CD4-positive, alpha-beta T cell (primary cell): ENCODE measurements around the gene GZF1. TPM values are rescaled to one million over a fixed set of nuclear protein-coding genes. Genes with fewer than 3 reads are reported as not detected.

Experiments
- ATAC-seq: fragments of 200-7000 bp; cut with Tn5 transposase; one replicate; pipeline ENCODE4 v1.10.0; 2022; ENCODE audit warnings: mild to moderate bottlenecking; ENCODE audit not compliant: poor library complexity
- CTCF ChIA-PET: fragments of 350-600 bp; sonication (Branson Sonifier 250); formaldehyde crosslinking; loops from one replicate; lab custom pipeline; 2021; ENCODE audit warnings: antibody characterized with exemption, inconsistent platforms; lab: Charles Lee
- POLR2A ChIA-PET: fragments of 350-600 bp; sonication (Branson Sonifier 250); formaldehyde crosslinking; loops from one replicate; lab custom pipeline; 2021; ENCODE audit warnings: antibody characterized with exemption, inconsistent platforms; lab: Charles Lee
- DNase-seq, 14 experiments: peaks; one replicate each; pipeline ENCODE4 v3.0.0-alpha.2; 2013 to 2020; ENCODE audit warnings: mixed read lengths in 2 of 14
- H3K27ac ChIP-seq, 2 donors: one replicate each; pipeline versions ENCODE4 v1.5.1 to v1.7.0; 2013; ENCODE audit warnings: low read length in 2 of 2, low read depth in 1 of 2, mild to moderate bottlenecking in 1 of 2
- H3K27me3 ChIP-seq, 2 experiments: 1 replicate in 1 of 2; 2 replicates in 1 of 2; pipeline versions ENCODE4 v1.6.1 to v1.7.0; 2013; ENCODE audit warnings: low read length in 2 of 2, control low read depth in 1 of 2, mild to moderate bottlenecking in 1 of 2, moderate library complexity in 1 of 2; ENCODE audit not compliant: insufficient read depth in 2 of 2, control insufficient read depth in 1 of 2
- H3K36me3 ChIP-seq: one replicate; pipeline ENCODE4 v1.6.1; 2013; ENCODE audit warnings: low read length, control low read depth; ENCODE audit not compliant: insufficient read depth
- H3K4me1 ChIP-seq: one replicate; pipeline ENCODE4 v1.6.1; 2013; ENCODE audit warnings: low read length, control low read depth; ENCODE audit not compliant: insufficient read depth
- H3K4me3 ChIP-seq: one replicate; pipeline ENCODE4 v1.5.1; 2013; ENCODE audit warnings: mild to moderate bottlenecking, low read length, moderate library complexity
- H3K9me3 ChIP-seq, 2 experiments: 1 replicate in 1 of 2; 2 replicates in 1 of 2; pipeline versions ENCODE4 v1.6.1 to v1.7.0; 2013; ENCODE audit warnings: low read length in 2 of 2, mild to moderate bottlenecking in 2 of 2, control low read depth in 1 of 2, moderate library complexity in 1 of 2; ENCODE audit not compliant: control insufficient read depth in 1 of 2, insufficient read depth in 1 of 2
- H3K27ac Mint-ChIP-seq: one replicate; pipeline ENCODE4 v1.8.0; 2020; ENCODE audit warnings: mixed read lengths
- H3K27me3 Mint-ChIP-seq: one replicate; pipeline ENCODE4 v1.8.0; 2021; ENCODE audit warnings: mixed read lengths
- H3K36me3 Mint-ChIP-seq: one replicate; pipeline ENCODE4 v1.8.0; 2021; ENCODE audit warnings: low read depth, mixed read lengths
- H3K4me1 Mint-ChIP-seq: one replicate; pipeline ENCODE4 v1.8.0; 2021; ENCODE audit warnings: low read depth, mixed read lengths
- H3K4me3 Mint-ChIP-seq: one replicate; pipeline ENCODE4 v1.8.0; 2020; ENCODE audit warnings: mild to moderate bottlenecking, mixed read lengths
- H3K9me3 Mint-ChIP-seq: one replicate; pipeline ENCODE4 v1.8.0; 2020; ENCODE audit warnings: mixed read lengths
- intact Hi-C, 2 experiments: fragments of 100-400 bp; cut with DNase I in 1 of 2; cut with micrococcal nuclease in 1 of 2; formaldehyde crosslinking; loops; one replicate each; pipeline versions ENCODE4 v1.15.1 to v1.9.0; 2023 to 2025; cut with DNase I, micrococcal nuclease
- total RNA-seq, 174 experiments: library from RNA in 2 of 174; stranded (reverse) in 2 of 174; gene quantifications; one replicate each; pipeline ENCODE4 v1.2.3 and lab custom pipeline; 2021 to 2026
- TF ChIP-seq, protein P1 (sequence below): fragments of 200-600 bp; IDR thresholded peaks from one replicate; pipeline ENCODE4 v1.8.0; 2022; ENCODE audit warnings: antibody characterized with exemption, mild to moderate bottlenecking

GZF1 gene
- total RNA-seq, 2 experiments from 2014 or later: 38.1 to 43.6 TPM

DNA sequence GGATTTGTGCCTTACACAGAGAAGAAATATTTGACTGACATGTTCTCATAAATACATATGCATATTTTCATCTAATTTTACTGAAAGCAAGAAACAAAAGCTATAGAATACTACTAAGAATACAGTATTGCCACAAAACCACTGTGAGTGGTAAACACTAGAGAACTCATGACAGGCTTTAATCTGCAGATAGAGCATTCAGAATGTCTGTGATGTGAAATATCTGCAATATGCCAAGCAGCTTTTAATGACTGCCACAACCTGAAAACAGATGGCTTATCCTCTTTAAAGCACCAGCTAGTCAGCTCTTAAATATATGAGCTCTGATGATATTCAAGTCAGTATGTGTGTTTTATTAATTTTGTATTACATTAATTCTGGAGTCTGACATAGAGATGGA is 55.9 kb downstream of the GZF1 start:
- Histone ChIP-seq H3K36me3 (no peaks in the 10 kb centered on the region), H3K27ac (no peak overlapping the region), H3K4me1 (peaks cover 17% of the 10 kb centered on the region), H3K27me3 (no peaks in the 10 kb centered on the region), H3K9me3 (no peaks in the 10 kb centered on the region), H3K4me3 (no peak overlapping the region)
- POLR2A ChIA-PET: interaction anchor here (0.7 to 2.2 kb wide), 2 partner anchors 57 to 68 kb away, joined by 3 to 7 read pairs; no protein-coding TSS in a partner anchor
- Mint-ChIP-seq H3K27ac (no peak overlapping the region), H3K4me3 (peak overlapping the region; percentile 38), H3K4me1 (peaks cover 55% of the 10 kb centered on the region), H3K27me3 (no peaks in the 10 kb centered on the region), H3K9me3 (no peaks in the 10 kb centered on the region), H3K36me3 (peaks cover 4% of the 10 kb centered on the region)
- CTCF ChIA-PET: interaction anchor here (0.9 kb wide), 2 partner anchors 11 to 68 kb away, joined by 3 read pairs; no protein-coding TSS in a partner anchor
- DNase-seq (peak in 1 of 14 experiments; percentile 9), ATAC-seq (no peak)
- intact Hi-C loops: no loop called here
- TF ChIP-seq, protein P1, sequence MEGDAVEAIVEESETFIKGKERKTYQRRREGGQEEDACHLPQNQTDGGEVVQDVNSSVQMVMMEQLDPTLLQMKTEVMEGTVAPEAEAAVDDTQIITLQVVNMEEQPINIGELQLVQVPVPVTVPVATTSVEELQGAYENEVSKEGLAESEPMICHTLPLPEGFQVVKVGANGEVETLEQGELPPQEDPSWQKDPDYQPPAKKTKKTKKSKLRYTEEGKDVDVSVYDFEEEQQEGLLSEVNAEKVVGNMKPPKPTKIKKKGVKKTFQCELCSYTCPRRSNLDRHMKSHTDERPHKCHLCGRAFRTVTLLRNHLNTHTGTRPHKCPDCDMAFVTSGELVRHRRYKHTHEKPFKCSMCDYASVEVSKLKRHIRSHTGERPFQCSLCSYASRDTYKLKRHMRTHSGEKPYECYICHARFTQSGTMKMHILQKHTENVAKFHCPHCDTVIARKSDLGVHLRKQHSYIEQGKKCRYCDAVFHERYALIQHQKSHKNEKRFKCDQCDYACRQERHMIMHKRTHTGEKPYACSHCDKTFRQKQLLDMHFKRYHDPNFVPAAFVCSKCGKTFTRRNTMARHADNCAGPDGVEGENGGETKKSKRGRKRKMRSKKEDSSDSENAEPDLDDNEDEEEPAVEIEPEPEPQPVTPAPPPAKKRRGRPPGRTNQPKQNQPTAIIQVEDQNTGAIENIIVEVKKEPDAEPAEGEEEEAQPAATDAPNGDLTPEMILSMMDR: no peak

DNA sequence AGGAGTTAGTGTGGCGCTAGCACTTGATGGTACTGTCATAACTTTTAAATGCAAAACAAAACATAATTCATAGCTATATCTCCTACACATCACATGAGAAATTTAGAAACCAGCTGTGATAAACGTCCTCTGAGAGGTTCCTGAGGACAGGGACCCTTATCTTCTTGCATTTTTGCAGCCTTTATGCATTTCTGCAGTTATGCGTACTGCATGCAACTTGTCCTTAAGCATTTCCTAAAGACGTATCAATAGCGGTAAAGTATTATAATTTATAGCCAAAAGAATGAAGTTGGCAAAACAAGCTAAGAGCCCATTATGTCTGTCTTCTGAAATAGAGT is 57.6 kb downstream of the GZF1 start:
- POLR2A ChIA-PET: interaction anchor here (2.8 to 3.2 kb wide), 3 partner anchors 58 to 69 kb away, joined by 23 to 79 read pairs (median 36); partner anchors contain the start of genes GZF1 and NXT1
- peaks cover 5% of the 10 kb centered on the region for H3K27me3 Mint-ChIP-seq

DNA sequence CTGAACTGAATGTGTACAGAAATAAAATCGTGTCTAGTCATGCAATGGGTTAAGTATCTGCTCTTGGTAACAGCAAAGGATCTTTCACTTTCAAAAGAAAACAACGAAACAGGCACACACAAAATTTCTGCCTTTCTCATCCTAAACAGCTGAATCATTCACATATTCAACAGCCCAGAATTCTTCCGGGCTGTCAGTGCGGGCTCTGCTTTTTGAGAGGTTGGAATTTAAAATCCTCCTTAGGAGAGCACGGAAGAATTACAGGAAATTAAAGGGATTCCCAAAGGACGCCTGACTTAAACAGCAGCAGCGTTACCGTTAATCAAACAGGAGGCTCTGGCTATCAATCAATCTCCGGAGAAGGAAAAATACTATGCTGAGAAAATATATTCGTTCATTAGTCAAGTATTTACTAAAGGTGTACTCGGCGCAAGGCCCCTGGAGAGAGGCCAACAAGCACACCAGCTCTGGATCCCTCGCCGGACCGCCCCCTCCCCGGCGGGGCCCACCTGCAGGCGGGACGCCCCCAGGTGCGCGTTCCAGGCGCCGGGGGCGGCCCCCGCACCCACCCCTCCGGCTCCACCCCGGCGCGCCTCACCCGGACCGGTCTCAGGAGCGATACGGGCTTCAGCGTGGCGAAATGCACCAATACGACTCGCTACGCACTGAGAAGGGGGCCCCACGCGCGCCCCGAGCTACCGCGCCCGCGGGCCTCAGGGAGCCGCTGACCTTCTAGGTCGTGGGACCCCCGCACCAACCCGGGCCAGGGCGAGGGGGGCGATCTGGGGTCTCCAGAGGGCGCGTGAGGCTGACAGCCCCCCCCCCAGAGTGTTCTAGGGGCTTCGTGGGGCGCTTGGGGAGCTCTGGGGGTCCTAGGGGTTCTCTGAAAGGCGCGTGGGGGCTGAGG is 58.3 kb downstream of the GZF1 start:
- TF ChIP-seq, protein P1: no peak
- Histone ChIP-seq H3K9me3 (no peaks in the 10 kb centered on the region), H3K4me3 (peak overlapping the region; percentile 97), H3K36me3 (no peaks in the 10 kb centered on the region), H3K27me3 (no peaks in the 10 kb centered on the region), H3K4me1 (peaks cover 17% of the 10 kb centered on the region), H3K27ac (peak overlapping the region; percentile 36 to 49)
- CTCF ChIA-PET: interaction anchor here (0.6 to 2.5 kb wide), 2 partner anchors 70 to 102 kb away, joined by 4 to 18 read pairs; partner anchors contain the start of gene NXT1
- peaks cover 46% of the 10 kb centered on the region for H3K4me1 Mint-ChIP-seq
- peak; percentile 15 for ATAC-seq
- H3K9me3 Mint-ChIP-seq: no peaks in the 10 kb centered on the region
- intact Hi-C loops: loop anchor here in 1 of 2 experiments (1.0 to 10.0 kb wide), 4 partner anchors 23 to 1635 kb away; partner anchors contain the start of genes ACSS1, APMAP and GZF1
- peaks cover 4% of the 10 kb centered on the region for H3K36me3 Mint-ChIP-seq
- peak; percentile 13 to 63 (median 32) for DNase-seq
- POLR2A ChIA-PET: interaction anchor here (2.8 to 3.2 kb wide), 3 partner anchors 59 to 70 kb away, joined by 23 to 79 read pairs (median 36); partner anchors contain the start of genes GZF1 and NXT1
- peak overlapping the region; percentile 93 for H3K4me3 Mint-ChIP-seq
- H3K27ac Mint-ChIP-seq: peak overlapping the region; percentile 85
- peaks cover 11% of the 10 kb centered on the region for H3K27me3 Mint-ChIP-seq

More for the DNA sequence above, 57.6 kb downstream of the GZF1 start:
- CTCF ChIA-PET: interaction anchor here (2.5 kb wide), 1 partner anchor 69 kb away, joined by 18 read pairs; the partner anchor contains the start of gene NXT1
- Histone ChIP-seq H3K27me3 (no peaks in the 10 kb centered on the region), H3K27ac (no peak overlapping the region), H3K4me3 (peak overlapping the region; percentile 97), H3K4me1 (peaks cover 17% of the 10 kb centered on the region), H3K9me3 (no peaks in the 10 kb centered on the region), H3K36me3 (no peaks in the 10 kb centered on the region)
- H3K36me3 Mint-ChIP-seq: peaks cover 4% of the 10 kb centered on the region
- H3K4me1 Mint-ChIP-seq: peaks cover 46% of the 10 kb centered on the region
- no peak for DNase-seq
- TF ChIP-seq, protein P1: no peak
- peak overlapping the region; percentile 85 for H3K27ac Mint-ChIP-seq
- peak overlapping the region; percentile 91 for H3K4me3 Mint-ChIP-seq
- ATAC-seq: no peak
- no peaks in the 10 kb centered on the region for H3K9me3 Mint-ChIP-seq
- intact Hi-C loops: no loop called here
